Hepatocyte (in vitro differentiated cells): ENCODE data around the gene OVOL2.

Experiments used
- CTCF ChIP-seq: fragments of 200-600 bp; sonication (generic); IDR thresholded peaks from 2 replicates; pipeline ENCODE4 v1.5.1; 2016; ENCODE audit warnings: antibody characterized with exemption, mild to moderate bottlenecking; ENCODE audit not compliant: poor library complexity
- EZH2 ChIP-seq: fragments of 200-600 bp; sonication (generic); IDR thresholded peaks from 2 replicates; pipeline ENCODE4 v1.6.1; 2016; ENCODE audit warnings: antibody characterized with exemption, mild to moderate bottlenecking, borderline replicate concordance

DNA sequence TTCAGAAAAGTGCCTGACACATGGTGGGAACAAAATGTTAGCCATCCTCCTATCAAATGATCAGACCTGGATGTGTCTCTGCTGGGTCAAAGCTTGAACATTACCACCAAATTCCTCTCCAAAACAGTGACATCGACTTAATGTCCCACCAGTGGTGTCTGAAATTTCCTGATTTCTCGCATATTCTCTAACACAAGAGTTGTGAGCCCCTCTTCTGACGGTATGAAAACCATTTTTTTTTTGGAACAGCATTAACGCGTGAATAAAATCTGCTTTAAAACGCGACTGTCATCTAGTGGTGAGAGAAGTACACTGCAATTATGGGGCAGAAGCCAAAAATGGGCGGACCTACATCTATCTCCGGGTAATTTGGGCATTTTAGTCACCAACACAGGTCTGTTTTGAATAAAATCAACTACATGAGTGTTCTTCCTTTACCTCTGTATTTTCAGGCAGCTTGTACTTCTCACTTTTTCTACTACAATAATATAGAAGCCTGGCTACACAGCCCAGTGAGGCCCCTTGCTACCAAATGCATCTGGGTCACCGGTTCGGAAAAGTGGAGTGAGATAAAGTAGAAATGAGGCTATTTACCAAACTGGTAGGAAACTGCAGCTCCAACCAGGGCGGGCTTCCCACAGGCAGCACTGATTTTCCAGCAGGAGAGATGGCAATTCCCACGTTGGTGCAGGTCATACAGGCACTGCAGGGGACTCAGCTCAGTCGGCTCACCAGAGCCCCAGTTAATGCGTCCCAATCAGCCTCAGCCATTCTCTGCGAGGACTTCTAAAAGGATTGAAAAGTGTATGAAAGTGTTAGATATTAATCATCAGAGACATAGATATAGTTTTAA is 61.5 kb downstream of the OVOL2 start:
- TF ChIP-seq CTCF (peak; percentile 89), EZH2 (no peak)
